Brain microvascular endothelial cell (primary cell): ENCODE results near the gene PRR22.

Experiments used
- DNase-seq: peaks from one replicate; pipeline ENCODE4 v3.0.0-alpha.2; 2020
- H3K27ac ChIP-seq: fragments of 250-450 bp; sonication (Bioruptor Pico); 2 replicates; pipeline ENCODE4 v1.5.1; 2020; ENCODE audit warnings: mild to moderate bottlenecking, moderate library complexity
- H3K27me3 ChIP-seq: fragments of 250-450 bp; sonication (Bioruptor Pico); replicated peaks from 2 replicates; pipeline ENCODE4 v1.5.1; 2020; ENCODE audit warnings: mild to moderate bottlenecking
- H3K36me3 ChIP-seq: fragments of 250-450 bp; sonication (Bioruptor Pico); replicated peaks from 2 replicates; pipeline ENCODE4 v1.5.1; 2020; ENCODE audit warnings: mild to moderate bottlenecking
- H3K4me3 ChIP-seq: 2 replicates; pipeline ENCODE4 v1.5.1; 2011; ENCODE audit warnings: low read depth, mild to moderate bottlenecking, control low read depth, low read length, moderate library complexity
- CTCF ChIP-seq: IDR thresholded peaks from 2 replicates; pipeline ENCODE4 v1.5.1; 2011; ENCODE audit warnings: low read depth, mild to moderate bottlenecking, moderate library complexity, low read length, control low read depth, inconsistent platforms; ENCODE audit errors: missing control alignments
- in situ Hi-C: cut with HindIII; loops from 2 replicates; pipeline ENCODE4 v1.10.0; 2017; ENCODE audit warnings: low sequenced_read_pairs, low pct_ligation_motif_present

Gene PRR22

GRCh38 chr19:5818594-5818993 lies 34.0 kb upstream of the PRR22 start:
- DNase-seq = no peak
- Histone ChIP-seq H3K4me3 (no peak overlapping the region), H3K27me3 (no peaks in the 10 kb centered on the region), H3K27ac (no peak overlapping the region), H3K36me3 (no peaks in the 10 kb centered on the region)
- in situ Hi-C loops = no loop called here
- TF ChIP-seq CTCF = no peak

GRCh38 chr19:5817218-5817617 lies 32.7 kb upstream of the PRR22 start:
- in situ Hi-C loops = no loop called here
- no peak for TF ChIP-seq CTCF
- Histone ChIP-seq H3K27me3 (no peaks in the 10 kb centered on the region), H3K36me3 (no peaks in the 10 kb centered on the region), H3K4me3 (no peak overlapping the region), H3K27ac (no peak overlapping the region)
- DNase-seq = no peak

GRCh38 chr19:5814852-5815246 lies 30.3 kb upstream of the PRR22 start:
- no peaks in the 10 kb centered on the region for H3K36me3 ChIP-seq
- H3K27ac ChIP-seq = no peak overlapping the region
- no peak for DNase-seq
- no peaks in the 10 kb centered on the region for H3K27me3 ChIP-seq
- in situ Hi-C loops = no loop called here
- TF ChIP-seq CTCF = no peak
- H3K4me3 ChIP-seq = no peak overlapping the region

DNA sequence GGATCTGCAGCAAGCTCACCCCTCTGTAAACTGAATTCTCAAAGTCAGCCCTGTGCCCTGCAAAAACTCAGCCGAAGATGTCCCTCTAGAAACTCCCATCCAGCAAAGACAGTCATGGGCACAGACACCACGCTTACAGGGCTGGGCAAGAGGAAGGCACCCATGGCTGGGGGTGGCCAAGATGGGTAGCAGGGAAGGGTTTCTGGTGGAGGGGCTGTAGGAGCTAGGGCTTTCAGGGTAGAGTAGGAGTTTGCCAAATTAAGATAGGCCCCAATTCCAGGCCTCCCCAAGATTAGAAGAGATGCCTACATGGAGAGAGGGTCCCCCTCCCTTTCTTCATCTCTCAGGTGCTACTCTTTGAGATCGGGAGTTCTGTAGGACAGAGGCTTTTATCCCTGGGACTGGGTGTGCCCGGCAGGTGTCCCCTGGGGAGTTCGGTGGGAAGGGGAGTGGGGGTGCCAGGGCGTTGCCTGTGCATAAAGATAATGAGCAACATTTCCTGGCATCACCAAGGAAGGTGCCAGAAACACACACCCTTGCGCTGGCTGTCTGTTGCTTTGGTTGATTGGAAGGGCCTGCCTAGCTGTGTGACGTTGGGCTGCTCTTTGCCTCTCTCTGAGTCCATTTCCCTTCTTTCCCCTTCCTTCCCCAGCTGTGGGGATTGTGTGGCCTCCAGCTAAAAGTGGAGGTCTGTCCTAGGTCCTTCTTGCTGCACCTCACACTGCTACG lies 29.7 kb upstream of the PRR22 start:
- no peak overlapping the region for H3K27ac ChIP-seq
- no peaks in the 10 kb centered on the region for H3K27me3 ChIP-seq
- H3K36me3 ChIP-seq = no peaks in the 10 kb centered on the region
- TF ChIP-seq CTCF = no peak
- in situ Hi-C loops = no loop called here
- H3K4me3 ChIP-seq = no peak overlapping the region
- no peak for DNase-seq

DNA sequence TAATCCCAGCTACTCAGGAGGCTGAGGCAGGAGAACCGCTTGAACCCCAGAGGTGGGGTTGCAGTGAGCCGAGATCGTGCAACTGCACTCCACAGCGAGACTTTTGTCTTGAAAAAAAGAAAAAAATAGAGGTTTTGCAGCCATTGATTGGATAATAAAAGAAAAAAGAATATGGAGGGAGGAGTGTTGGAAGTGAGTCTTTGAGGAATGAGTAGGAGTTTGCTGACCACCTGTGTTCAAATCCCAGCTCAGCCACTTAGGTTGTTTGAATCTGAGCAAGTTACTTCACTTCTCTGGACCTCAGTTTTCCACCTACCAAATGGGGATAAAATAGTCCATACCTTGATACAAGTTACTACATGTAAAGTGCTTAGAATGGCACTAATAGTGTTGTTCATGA lies 26.6 kb upstream of the PRR22 start:
- no peak overlapping the region for H3K4me3 ChIP-seq
- no peak for TF ChIP-seq CTCF
- in situ Hi-C loops = no loop called here

GRCh38 chr19:5809469-5809868 lies 24.9 kb upstream of the PRR22 start:
- TF ChIP-seq CTCF = no peak
- H3K27me3 ChIP-seq = peaks cover 12% of the 10 kb centered on the region
- no peak for DNase-seq
- no peaks in the 10 kb centered on the region for H3K36me3 ChIP-seq
- in situ Hi-C loops = no loop called here
- H3K4me3 ChIP-seq = no peak overlapping the region
- H3K27ac ChIP-seq = no peak overlapping the region

More for the DNA sequence above, 26.6 kb upstream of the PRR22 start:
- H3K27ac ChIP-seq = no peak overlapping the region
- peaks cover 2% of the 10 kb centered on the region for H3K27me3 ChIP-seq
- no peaks in the 10 kb centered on the region for H3K36me3 ChIP-seq
- no peak for DNase-seq
